Keratinocyte (primary cell): ENCODE results near the gene GPR160. TPM values are rescaled to one million over a fixed set of nuclear protein-coding genes. Genes with fewer than 3 reads are reported as not detected.

Experiments used
- DNase-seq: peaks from one replicate; pipeline ENCODE4 v3.0.0-alpha.2; 2011; ENCODE audit warnings: low read depth, missing footprints, low spot score
- FAIRE-seq: peaks from 2 replicates; lab custom pipeline; 2011; peaks lifted over from hg19 to GRCh38; lab: Jason Lieb, UNC
- H2AFZ ChIP-seq: 2 replicates; pipeline ENCODE4 v1.6.0; 2012; ENCODE audit warnings: low read length, control low read depth, inconsistent platforms; ENCODE audit not compliant: control insufficient read depth
- H3K27ac ChIP-seq: 2 replicates; pipeline ENCODE4 v1.5.1; 2011; ENCODE audit warnings: low read length; ENCODE audit not compliant: control insufficient read depth, insufficient read depth
- H3K27me3 ChIP-seq: 3 replicates; pipeline ENCODE4 v1.6.0; 2011; ENCODE audit warnings: low read length; ENCODE audit not compliant: control insufficient read depth, insufficient read depth; ENCODE audit errors: extremely low read depth
- H3K36me3 ChIP-seq, 2 experiments: 2 replicates in 1 of 2; 3 replicates in 1 of 2; pipeline ENCODE4 v1.5.1; 2011; ENCODE audit warnings: low read length in 2 of 2, mild to moderate bottlenecking in 1 of 2; ENCODE audit not compliant: control insufficient read depth in 2 of 2, insufficient read depth in 2 of 2; ENCODE audit errors: extremely low read depth in 1 of 2
- H3K4me1 ChIP-seq: 3 replicates; pipeline ENCODE4 v1.5.1; 2011; ENCODE audit warnings: low read length; ENCODE audit not compliant: control insufficient read depth, insufficient read depth; ENCODE audit errors: extremely low read depth
- H3K4me2 ChIP-seq: 3 replicates; pipeline ENCODE4 v1.6.0; 2011; ENCODE audit warnings: low read depth, low read length; ENCODE audit not compliant: control insufficient read depth, insufficient read depth; ENCODE audit errors: extremely low read depth
- H3K4me3 ChIP-seq, 3 experiments: fragments of 200-600 bp in 1 of 3; sonication (generic) in 1 of 3; 2 replicates in 2 of 3; 3 replicates in 1 of 3; pipeline ENCODE4 v1.5.1; 2011 to 2016; ENCODE audit warnings: low read length in 3 of 3, mild to moderate bottlenecking in 3 of 3, control low read depth in 2 of 3, inconsistent platforms in 1 of 3, low read depth in 1 of 3, mixed read lengths in 1 of 3, mixed run types in 1 of 3, moderate library complexity in 1 of 3; ENCODE audit not compliant: control insufficient read depth in 2 of 3, insufficient read depth in 2 of 3; ENCODE audit errors: extremely low read depth in 1 of 3
- H3K79me2 ChIP-seq: 2 replicates; pipeline ENCODE4 v1.6.0; 2012; ENCODE audit warnings: low read length; ENCODE audit not compliant: control insufficient read depth, insufficient read depth
- H3K9ac ChIP-seq: 3 replicates; pipeline ENCODE4 v1.6.0; 2011; ENCODE audit warnings: low read length; ENCODE audit not compliant: control insufficient read depth, insufficient read depth; ENCODE audit errors: extremely low read depth
- H3K9me1 ChIP-seq: 3 replicates; pipeline ENCODE4 v1.6.0; 2011; ENCODE audit warnings: low read length; ENCODE audit not compliant: control insufficient read depth, insufficient read depth; ENCODE audit errors: extremely low read depth
- H3K9me3 ChIP-seq: 2 replicates; pipeline ENCODE4 v1.5.1; 2012; ENCODE audit warnings: low read depth, low read length; ENCODE audit not compliant: control insufficient read depth
- H4K20me1 ChIP-seq: 3 replicates; pipeline ENCODE4 v1.6.0; 2011; ENCODE audit warnings: low read length; ENCODE audit not compliant: control insufficient read depth, insufficient read depth; ENCODE audit errors: extremely low read depth
- CTCF ChIP-seq, 3 experiments: IDR thresholded peaks in 1 of 3; conservative IDR thresholded peaks in 1 of 3; optimal IDR thresholded peaks in 1 of 3; 2 replicates in 2 of 3; 3 replicates in 1 of 3; pipeline versions ENCODE3 to v1.5.1; 2011; ENCODE audit warnings: low read length in 3 of 3, mild to moderate bottlenecking in 3 of 3, moderate library complexity in 2 of 3, control low read depth in 1 of 3, inconsistent platforms in 1 of 3; ENCODE audit not compliant: insufficient read depth in 2 of 3; ENCODE audit errors: extremely low read depth in 1 of 3
- EZH2 ChIP-seq: IDR thresholded peaks from one replicate; pipeline ENCODE4 v1.6.1; 2012; ENCODE audit warnings: inconsistent platforms, mild to moderate bottlenecking, low read length, moderate library complexity
- dilution Hi-C: fragments of 300-500 bp; cut with MboI; formaldehyde crosslinking; loops from one replicate; pipeline ENCODE4 v1.7.0; 2020; ENCODE audit warnings: low sequenced_read_pairs; ENCODE audit not compliant: extremely low pct_ligation_motif_present
- polyA plus RNA-seq, 5 experiments: library from polyadenylated mRNA; depleted of rRNA in 3 of 5; stranded (reverse) in 3 of 5; stranded (forward) in 1 of 5; unstranded in 1 of 5; fragments of >200 nt; gene quantifications; 1 replicate in 1 of 5; 2 replicates in 3 of 5; 3 replicates in 1 of 5; pipeline versions ENCODE4 v1.2.1 to v1.2.3, GENCODE V29; 2011 to 2012; ENCODE audit warnings: missing spikeins in 2 of 5, low read depth in 1 of 5, low replicate concordance in 1 of 5

Gene GPR160
- polyA plus RNA-seq, 1 donor (not counting 4 experiments of a cell fraction or from before 2014, with no cell fraction given) = 0.22 TPM

DNA sequence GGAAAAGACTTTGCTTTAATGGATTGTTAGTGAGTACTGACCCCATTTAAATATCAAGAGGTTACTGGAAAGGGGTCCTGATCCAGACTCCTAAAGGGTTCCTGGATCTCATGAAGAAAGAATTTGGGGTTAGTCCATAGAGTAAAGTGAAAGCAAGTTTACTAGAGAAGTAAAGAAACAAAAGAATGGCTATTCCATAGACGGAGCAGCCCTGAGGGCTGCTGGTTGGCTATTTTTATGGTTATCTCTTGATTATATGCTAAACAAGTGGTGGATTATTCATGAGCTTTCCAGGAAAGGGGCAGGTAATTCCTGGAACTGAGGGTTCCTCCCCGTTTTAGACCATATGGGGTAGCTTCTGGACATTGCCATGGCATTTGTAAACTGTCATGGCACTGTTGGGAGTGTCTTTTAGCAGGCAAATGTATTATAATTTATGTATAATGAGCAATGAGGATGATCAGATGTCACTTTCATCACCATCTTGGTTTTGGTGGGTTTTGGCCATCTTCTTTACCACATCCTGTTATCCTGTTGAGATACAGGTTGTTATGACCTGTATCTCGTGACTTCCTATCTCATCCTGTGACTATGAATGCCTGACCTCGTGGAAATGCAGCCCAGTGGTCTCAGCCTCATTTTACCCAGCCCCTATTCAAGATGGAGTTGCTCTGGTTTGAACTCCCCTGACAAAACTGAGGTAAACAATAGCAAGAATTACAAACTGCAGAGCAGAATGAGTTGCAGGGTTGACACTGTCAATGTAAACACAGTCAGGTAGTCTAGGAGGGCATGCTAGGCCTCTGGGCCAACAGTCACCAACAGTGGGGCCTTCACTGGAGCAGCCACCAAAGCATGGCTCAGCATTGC lies 10.3 kb upstream of the GPR160 start:
- H3K9me1 ChIP-seq = no peaks in the 10 kb centered on the region
- H3K79me2 ChIP-seq = no peaks in the 10 kb centered on the region
- TF ChIP-seq EZH2 (no peak), CTCF (optimal IDR thresholded peaks at IDR 0.05 in 1 of 3, IDR thresholded peaks at IDR 0.05 in 1 of 3, conservative IDR thresholded peaks at IDR 0.05 in 1 of 3; ENCODE audit: extremely low read depth in 1 of 3, insufficient read depth in 2 of 3, low read length in 3 of 3) (no peak)
- H3K4me1 ChIP-seq = no peaks in the 10 kb centered on the region
- H3K9me3 ChIP-seq = no peaks in the 10 kb centered on the region
- H3K4me3 ChIP-seq = no peak overlapping the region
- no peak overlapping the region for H3K27ac ChIP-seq
- no peaks in the 10 kb centered on the region for H3K36me3 ChIP-seq
- no peak for FAIRE-seq
- DNase-seq = no peak
- no peaks in the 10 kb centered on the region for H3K27me3 ChIP-seq
- no peak overlapping the region for H3K9ac ChIP-seq
- no peak overlapping the region for H2AFZ ChIP-seq
- no peak overlapping the region for H3K4me2 ChIP-seq
- dilution Hi-C loops = no loop called here
- H4K20me1 ChIP-seq = no peaks in the 10 kb centered on the region

DNA sequence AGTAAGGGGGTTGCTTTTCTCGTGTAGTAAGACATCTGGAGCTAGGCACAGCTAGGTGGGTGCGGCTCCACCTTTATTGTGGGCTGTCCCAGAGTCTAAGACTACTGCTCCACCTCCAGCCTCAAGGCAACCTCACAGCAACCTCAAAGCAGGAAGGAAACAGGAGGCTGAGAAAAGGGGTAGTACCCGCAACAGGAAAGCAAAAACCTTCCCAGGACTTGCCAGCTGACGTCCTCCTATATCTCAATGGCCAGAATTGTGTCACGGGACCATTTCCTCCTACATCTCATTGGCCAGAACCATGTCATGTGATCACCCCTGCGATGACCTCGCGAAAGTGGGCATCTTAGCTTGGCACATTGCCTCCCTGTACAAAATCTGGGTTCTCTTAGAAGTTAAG lies 4.3 kb upstream of the GPR160 start:
- Histone ChIP-seq H3K27ac (no peak overlapping the region), H3K27me3 (peaks cover 5% of the 10 kb centered on the region), H3K4me1 (peaks cover 3% of the 10 kb centered on the region), H3K9me1 (no peaks in the 10 kb centered on the region), H3K9me3 (no peaks in the 10 kb centered on the region), H4K20me1 (no peaks in the 10 kb centered on the region), H2AFZ (no peak overlapping the region), H3K4me2 (no peak overlapping the region), H3K4me3 (no peak overlapping the region), H3K79me2 (no peaks in the 10 kb centered on the region), H3K36me3 (no peaks in the 10 kb centered on the region), H3K9ac (no peak overlapping the region)
- TF ChIP-seq EZH2 (no peak), CTCF (optimal IDR thresholded peaks at IDR 0.05 in 1 of 3, IDR thresholded peaks at IDR 0.05 in 1 of 3, conservative IDR thresholded peaks at IDR 0.05 in 1 of 3; ENCODE audit: extremely low read depth in 1 of 3, insufficient read depth in 2 of 3, low read length in 3 of 3) (no peak)
- dilution Hi-C loops = no loop called here
- no peak for DNase-seq
- no peak for FAIRE-seq
